BE2C (cell line): ENCODE data around the gene ARHGAP42.

Experiments
- DNase-seq: peaks from one replicate; pipeline ENCODE4 v3.0.0-alpha.2; 2020
- H3K27me3 ChIP-seq: fragments of 250-450 bp; sonication (Bioruptor Pico); 2 replicates; pipeline ENCODE4 v1.5.1; 2020; ENCODE audit warnings: mild to moderate bottlenecking
- H3K36me3 ChIP-seq: fragments of 250-450 bp; sonication (Bioruptor Pico); 2 replicates; pipeline ENCODE4 v1.5.1; 2020; ENCODE audit warnings: mild to moderate bottlenecking
- H3K4me1 ChIP-seq: fragments of 250-450 bp; sonication (Bioruptor Pico); 2 replicates; pipeline ENCODE4 v1.5.1; 2020
- H3K4me3 ChIP-seq: 2 replicates; pipeline ENCODE4 v1.5.1; 2011; ENCODE audit warnings: low read depth, low read length
- H3K9me3 ChIP-seq: fragments of 250-450 bp; sonication (Bioruptor Pico); 2 replicates; pipeline ENCODE4 v1.5.1; 2020
- CTCF ChIP-seq: IDR thresholded peaks from 2 replicates; pipeline ENCODE4 v1.5.1; 2012; ENCODE audit warnings: mild to moderate bottlenecking, low read depth, low read length

ARHGAP42 gene

DNA sequence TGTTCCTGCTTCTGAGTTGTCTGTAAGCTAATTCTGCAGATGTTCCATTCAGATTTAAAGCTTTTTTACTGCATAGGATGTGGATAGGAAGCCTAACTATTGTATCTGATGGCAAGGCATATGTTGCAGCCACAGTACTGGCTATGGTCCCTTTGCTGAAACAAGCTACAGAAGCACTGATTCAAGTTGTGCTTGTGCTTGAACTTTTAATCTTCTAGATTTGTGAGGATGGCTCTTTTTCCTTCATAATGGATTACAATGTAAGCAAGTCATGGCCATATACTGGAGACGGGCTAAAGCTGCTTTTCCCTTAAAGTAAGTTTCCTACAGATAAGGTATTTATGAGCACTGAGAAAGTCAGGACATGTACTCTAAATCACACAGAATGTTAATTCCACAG, 303.8 kb downstream of the ARHGAP42 start:
- Histone ChIP-seq H3K36me3 (no peaks in the 10 kb centered on the region), H3K4me1 (peaks cover 2% of the 10 kb centered on the region; the same call in 1 of the 2 replicates), H3K9me3 (no peaks in the 10 kb centered on the region), H3K4me3 (no peak overlapping the region), H3K27me3 (no peaks in the 10 kb centered on the region)
- TF ChIP-seq CTCF: no peak
- no peak for DNase-seq

GRCh38 chr11:100991541-100991940, 304.5 kb downstream of the ARHGAP42 start:
- no peak for DNase-seq
- no peak for TF ChIP-seq CTCF
- no peak overlapping the region for H3K4me3 ChIP-seq
- H3K36me3 ChIP-seq: no peaks in the 10 kb centered on the region
- H3K4me1 ChIP-seq: peaks cover 2% of the 10 kb centered on the region; the same call in 1 of the 2 replicates
- H3K27me3 ChIP-seq: no peaks in the 10 kb centered on the region
- no peaks in the 10 kb centered on the region for H3K9me3 ChIP-seq

DNA sequence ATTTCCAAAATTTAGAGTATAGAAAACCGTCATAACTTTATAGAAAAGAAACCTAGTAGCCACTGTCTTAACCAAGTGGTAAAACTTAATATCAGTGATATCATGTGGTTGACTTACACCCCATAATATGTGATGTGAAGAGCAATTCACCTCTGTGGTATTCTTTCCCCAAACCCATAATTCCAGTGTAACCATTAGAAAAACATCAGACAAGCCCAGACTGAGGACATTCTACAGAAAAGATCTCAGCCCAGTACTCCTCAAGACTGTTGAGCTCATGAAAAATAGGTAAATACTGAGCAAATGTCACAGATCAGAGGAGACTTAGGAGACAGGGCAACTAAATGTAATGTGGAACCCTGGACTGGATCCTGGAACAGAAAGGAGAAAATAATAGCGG, 307.9 kb downstream of the ARHGAP42 start:
- H3K36me3 ChIP-seq: no peaks in the 10 kb centered on the region
- no peak for TF ChIP-seq CTCF
- no peaks in the 10 kb centered on the region for H3K9me3 ChIP-seq
- no peaks in the 10 kb centered on the region for H3K4me1 ChIP-seq
- no peaks in the 10 kb centered on the region for H3K27me3 ChIP-seq
- DNase-seq: no peak
- H3K4me3 ChIP-seq: no peak overlapping the region

- TF ChIP-seq CTCF: no peak
- no peak for DNase-seq
- Histone ChIP-seq H3K36me3 (no peaks in the 10 kb centered on the region), H3K27me3 (peaks cover 32% of the 10 kb centered on the region), H3K9me3 (no peaks in the 10 kb centered on the region), H3K4me1 (no peaks in the 10 kb centered on the region), H3K4me3 (no peak overlapping the region)
Measured at GRCh38 chr11:100999756-101000155, 312.7 kb downstream of the ARHGAP42 start.

GRCh38 chr11:101003468-101003867, 316.4 kb downstream of the ARHGAP42 start:
- no peaks in the 10 kb centered on the region for H3K36me3 ChIP-seq
- DNase-seq: peak; percentile 16
- H3K9me3 ChIP-seq: no peaks in the 10 kb centered on the region
- peaks cover 42% of the 10 kb centered on the region for H3K27me3 ChIP-seq
- TF ChIP-seq CTCF: peak; percentile 61
- H3K4me1 ChIP-seq: no peaks in the 10 kb centered on the region
- no peak overlapping the region for H3K4me3 ChIP-seq

- TF ChIP-seq CTCF: no peak
- no peak for DNase-seq
- H3K27me3 ChIP-seq: peaks cover 12% of the 10 kb centered on the region
- H3K36me3 ChIP-seq: no peaks in the 10 kb centered on the region
- H3K9me3 ChIP-seq: no peaks in the 10 kb centered on the region
- no peak overlapping the region for H3K4me3 ChIP-seq
- no peaks in the 10 kb centered on the region for H3K4me1 ChIP-seq
Measured at GRCh38 chr11:101008961-101009689, 322.0 kb downstream of the ARHGAP42 start.
